ENCODE measurements around the gene TM2D1. TPM values are rescaled to one million over a fixed set of nuclear protein-coding genes. Genes with fewer than 3 reads are reported as not detected.
A peak's percentile ranks its signal among the peaks of the same experiment; 100 is the strongest.

TM2D1 gene
- total RNA-seq, 2 experiments from 2014 or later = 39.1 to 39.9 TPM

- H3K9me3 Mint-ChIP-seq = no peaks in the 10 kb centered on the region
- H3K27me3 Mint-ChIP-seq = no peaks in the 10 kb centered on the region
- no peak for DNase-seq
- CTCF ChIA-PET = no interaction called here
- no peaks in the 10 kb centered on the region for H3K4me1 Mint-ChIP-seq
- POLR2A ChIA-PET = no interaction called here
- no peak overlapping the region for H3K4me3 Mint-ChIP-seq
- H3K36me3 Mint-ChIP-seq (ENCODE audit: low read depth) = no peaks in the 10 kb centered on the region
- no peak overlapping the region for H3K27ac Mint-ChIP-seq
Observed at GRCh38 chr1:61648983-61649742, 75.8 kb downstream of the TM2D1 start.

- Mint-ChIP-seq H3K4me1 (no peaks in the 10 kb centered on the region), H3K4me3 (no peak overlapping the region), H3K27ac (no peak overlapping the region), H3K36me3 (ENCODE audit: low read depth) (no peaks in the 10 kb centered on the region), H3K9me3 (no peaks in the 10 kb centered on the region), H3K27me3 (no peaks in the 10 kb centered on the region)
- no peak for DNase-seq
- POLR2A ChIA-PET = no interaction called here
- CTCF ChIA-PET = interaction anchor here (1.3 kb wide), 1 partner anchor 58 kb away, joined by 3 read pairs; no protein-coding TSS in a partner anchor
Observed at GRCh38 chr1:61647142-61647541, 77.8 kb downstream of the TM2D1 start.

- POLR2A ChIA-PET = no interaction called here
- Mint-ChIP-seq H3K27me3 (peaks cover 1% of the 10 kb centered on the region), H3K4me3 (no peak overlapping the region)
Observed at GRCh38 chr1:61645476-61645875, 79.5 kb downstream of the TM2D1 start.

GRCh38 chr1:61644303-61644702, 80.6 kb downstream of the TM2D1 start:
- CTCF ChIA-PET = no interaction called here

More at GRCh38 chr1:61645476-61645875, 79.5 kb downstream of the TM2D1 start:
- Mint-ChIP-seq H3K36me3 (ENCODE audit: low read depth) (no peaks in the 10 kb centered on the region), H3K4me1 (peaks cover 11% of the 10 kb centered on the region), H3K27ac (no peak overlapping the region), H3K9me3 (no peaks in the 10 kb centered on the region)
- CTCF ChIA-PET = no interaction called here
- DNase-seq = no peak

GRCh38 chr1:61642475-61643232, 82.3 kb downstream of the TM2D1 start:
- Mint-ChIP-seq H3K9me3 (no peaks in the 10 kb centered on the region), H3K4me3 (no peak overlapping the region), H3K27ac (no peak overlapping the region), H3K36me3 (ENCODE audit: low read depth) (no peaks in the 10 kb centered on the region), H3K27me3 (peaks cover 4% of the 10 kb centered on the region), H3K4me1 (peaks cover 11% of the 10 kb centered on the region)
- DNase-seq = no peak
- POLR2A ChIA-PET = no interaction called here
- CTCF ChIA-PET = interaction anchor here (0.6 to 3.2 kb wide), 5 partner anchors 11 to 526 kb away, joined by 3 to 8 read pairs (median 4); no protein-coding TSS in a partner anchor

More at GRCh38 chr1:61644303-61644702, 80.6 kb downstream of the TM2D1 start:
- POLR2A ChIA-PET = no interaction called here
- Mint-ChIP-seq H3K27ac (no peak overlapping the region), H3K36me3 (ENCODE audit: low read depth) (no peaks in the 10 kb centered on the region), H3K9me3 (no peaks in the 10 kb centered on the region), H3K4me1 (peaks cover 11% of the 10 kb centered on the region), H3K4me3 (no peak overlapping the region), H3K27me3 (peaks cover 4% of the 10 kb centered on the region)
- no peak for DNase-seq

GRCh38 chr1:61641578-61642336, 83.2 kb downstream of the TM2D1 start:
- peak; percentile 63 for DNase-seq
- no peak overlapping the region for H3K27ac Mint-ChIP-seq
- peak overlapping the region; percentile 52 for H3K4me3 Mint-ChIP-seq
- H3K36me3 Mint-ChIP-seq (ENCODE audit: low read depth) = no peaks in the 10 kb centered on the region
- POLR2A ChIA-PET = no interaction called here
- CTCF ChIA-PET = interaction anchor here (0.6 to 3.2 kb wide), 4 partner anchors 57 to 212 kb away, joined by 3 to 8 read pairs (median 3); no protein-coding TSS in a partner anchor
- H3K27me3 Mint-ChIP-seq = peaks cover 4% of the 10 kb centered on the region
- H3K9me3 Mint-ChIP-seq = no peaks in the 10 kb centered on the region
- peaks cover 11% of the 10 kb centered on the region for H3K4me1 Mint-ChIP-seq

GRCh38 chr1:61640531-61641530, 84.1 kb downstream of the TM2D1 start:
- H3K4me1 Mint-ChIP-seq = peaks cover 11% of the 10 kb centered on the region
- peak overlapping the region; percentile 52 for H3K4me3 Mint-ChIP-seq
- H3K27ac Mint-ChIP-seq = no peak overlapping the region
- POLR2A ChIA-PET = no interaction called here
- CTCF ChIA-PET = interaction anchor here (0.6 to 3.2 kb wide), 3 partner anchors 58 to 213 kb away, joined by 3 to 8 read pairs (median 3); no protein-coding TSS in a partner anchor
- no peaks in the 10 kb centered on the region for H3K36me3 Mint-ChIP-seq (ENCODE audit: low read depth)
- H3K9me3 Mint-ChIP-seq = no peaks in the 10 kb centered on the region
- H3K27me3 Mint-ChIP-seq = peaks cover 5% of the 10 kb centered on the region
- DNase-seq = no peak

- POLR2A ChIA-PET = no interaction called here
- no peaks in the 10 kb centered on the region for H3K36me3 Mint-ChIP-seq (ENCODE audit: low read depth)
- no peaks in the 10 kb centered on the region for H3K9me3 Mint-ChIP-seq
- peaks cover 7% of the 10 kb centered on the region for H3K27me3 Mint-ChIP-seq
- no peak for DNase-seq
- no peak overlapping the region for H3K27ac Mint-ChIP-seq
- H3K4me3 Mint-ChIP-seq = no peak overlapping the region
- H3K4me1 Mint-ChIP-seq = peaks cover 11% of the 10 kb centered on the region
- CTCF ChIA-PET = interaction anchor here (3.2 kb wide), 1 partner anchor 214 kb away, joined by 8 read pairs; no protein-coding TSS in a partner anchor
Observed at GRCh38 chr1:61639608-61640336, 85.2 kb downstream of the TM2D1 start.

- no peaks in the 10 kb centered on the region for H3K9me3 Mint-ChIP-seq
Observed at GRCh38 chr1:61638911-61639605, 85.9 kb downstream of the TM2D1 start.

GRCh38 chr1:61638296-61638695, 86.6 kb downstream of the TM2D1 start:
- no peak overlapping the region for H3K27ac Mint-ChIP-seq
- DNase-seq = no peak
- H3K27me3 Mint-ChIP-seq = peaks cover 7% of the 10 kb centered on the region
- no peaks in the 10 kb centered on the region for H3K9me3 Mint-ChIP-seq
- ChIA-PET CTCF (no interaction called here), POLR2A (no interaction called here)
- no peaks in the 10 kb centered on the region for H3K36me3 Mint-ChIP-seq (ENCODE audit: low read depth)
- H3K4me1 Mint-ChIP-seq = peaks cover 11% of the 10 kb centered on the region
- H3K4me3 Mint-ChIP-seq = no peak overlapping the region

More at GRCh38 chr1:61638911-61639605, 85.9 kb downstream of the TM2D1 start:
- no peak for DNase-seq
- no peak overlapping the region for H3K27ac Mint-ChIP-seq
- H3K4me3 Mint-ChIP-seq = no peak overlapping the region
- peaks cover 7% of the 10 kb centered on the region for H3K27me3 Mint-ChIP-seq
- CTCF ChIA-PET = no interaction called here
- H3K36me3 Mint-ChIP-seq (ENCODE audit: low read depth) = no peaks in the 10 kb centered on the region
- peaks cover 11% of the 10 kb centered on the region for H3K4me1 Mint-ChIP-seq
- POLR2A ChIA-PET = no interaction called here

GRCh38 chr1:61637470-61637869, 87.5 kb downstream of the TM2D1 start:
- no peak overlapping the region for H3K27ac Mint-ChIP-seq
- no peaks in the 10 kb centered on the region for H3K36me3 Mint-ChIP-seq (ENCODE audit: low read depth)
- DNase-seq = no peak
- no peak overlapping the region for H3K4me3 Mint-ChIP-seq
- ChIA-PET POLR2A (no interaction called here), CTCF (no interaction called here)
- H3K9me3 Mint-ChIP-seq = no peaks in the 10 kb centered on the region
- peaks cover 7% of the 10 kb centered on the region for H3K27me3 Mint-ChIP-seq
- H3K4me1 Mint-ChIP-seq = peaks cover 11% of the 10 kb centered on the region
